A549 (cell line): Measurements from ENCODE around the gene LCNL1. TPM values are rescaled to one million over a fixed set of nuclear protein-coding genes. Genes with fewer than 3 reads are reported as not detected.
A peak's percentile ranks its signal among the peaks of the same experiment; 100 is the strongest.

Source experiments
- ATAC-seq, 2 experiments: fragments of 200-7000 bp in 1 of 2; fragments of >200 bp in 1 of 2; cut with Nextera tagmentation in 1 of 2; cut with Tn5 transposase in 1 of 2; 3 replicates each; pipeline versions ENCODE4 v1.8.0 to v1.9.1; 2018 to 2020; ENCODE audit warnings: mild to moderate bottlenecking in 1 of 2, moderate library complexity in 1 of 2
- CTCF ChIA-PET: fragments of 300-600 bp; sonication (Branson Sonifier 250); formaldehyde crosslinking; extraction: SDS; loops from one replicate; lab custom pipeline; 2021; ENCODE audit warnings: antibody characterized with exemption, inconsistent platforms; lab: Yijun Ruan, JAX
- POLR2A ChIA-PET: fragments of 350-600 bp; formaldehyde crosslinking; extraction: SDS; loops from one replicate; lab custom pipeline; 2021; ENCODE audit warnings: antibody characterized with exemption, inconsistent platforms; lab: Yijun Ruan, JAX
- DNase-seq, 2 experiments: peaks; one replicate each; pipeline versions ENCODE4 v3.0.0 to v3.0.0-alpha.2; 2011 to 2016; ENCODE audit warnings: low read depth in 1 of 2, low spot score in 1 of 2
- FAIRE-seq: peaks from 2 replicates; lab custom pipeline; 2011; peaks lifted over from hg19 to GRCh38; lab: Jason Lieb, UNC
- H3K27ac ChIP-seq, 2 experiments: fragments of >200 bp; sonication (Bioruptor Twin); formaldehyde crosslinking; 3 replicates each; pipeline ENCODE4 v1.5.1; 2016 to 2017
- H3K4me1 ChIP-seq: fragments of >200 bp; sonication (Bioruptor Twin); formaldehyde crosslinking; 3 replicates; pipeline ENCODE4 v1.6.1; 2016
- H3K4me2 ChIP-seq: fragments of >200 bp; sonication (Bioruptor Twin); formaldehyde crosslinking; 3 replicates; pipeline ENCODE4 v1.6.1; 2016
- H3K4me3 ChIP-seq: fragments of >200 bp; sonication (Bioruptor Twin); formaldehyde crosslinking; 3 replicates; pipeline ENCODE4 v1.5.1; 2016
- H3K9me3 ChIP-seq: fragments of >200 bp; sonication (Bioruptor Twin); formaldehyde crosslinking; 3 replicates; pipeline ENCODE4 v1.6.1; 2016
- BHLHE40 ChIP-seq: IDR thresholded peaks from 2 replicates; pipeline ENCODE4 v1.6.1; 2012; ENCODE audit warnings: low read depth, low read length, inconsistent platforms
- CBX2 ChIP-seq: fragments of 200-600 bp; sonication (generic); IDR thresholded peaks from 2 replicates; pipeline ENCODE4 v1.6.1; 2016; ENCODE audit warnings: low read depth, mild to moderate bottlenecking, borderline replicate concordance
- CHD2 ChIP-seq: fragments of 150-350 bp; IDR thresholded peaks from 2 replicates; pipeline ENCODE4 v1.6.1; 2014; ENCODE audit warnings: low read length; ENCODE audit not compliant: partially characterized antibody
- CHD4 ChIP-seq: fragments of 200-600 bp; sonication (generic); IDR thresholded peaks from 2 replicates; pipeline ENCODE4 v1.6.1; 2016; ENCODE audit warnings: antibody characterized with exemption, mild to moderate bottlenecking, borderline replicate concordance
- EP300 ChIP-seq, 2 experiments: fragments of >200 bp; sonication (Bioruptor Twin); formaldehyde crosslinking; IDR thresholded peaks; 2 replicates in 1 of 2; 3 replicates in 1 of 2; pipeline ENCODE4 v1.6.1; 2016 to 2017
- FOXS1 ChIP-seq: fragments of 250-450 bp; sonication (Bioruptor Pico); IDR thresholded peaks from 2 replicates; pipeline ENCODE4 v1.5.0; 2020; ENCODE audit warnings: mild to moderate bottlenecking, moderate library complexity
- HDAC2 ChIP-seq: fragments of 200-600 bp; sonication (generic); IDR thresholded peaks from 2 replicates; pipeline ENCODE4 v1.6.1; 2016
- HEYL ChIP-seq: fragments of 250-450 bp; sonication (Bioruptor Pico); IDR thresholded peaks from 2 replicates; pipeline ENCODE4 v1.8.0; 2021; ENCODE audit warnings: mild to moderate bottlenecking, moderate library complexity
- HOXA7 ChIP-seq: fragments of 250-450 bp; sonication (Bioruptor Pico); IDR thresholded peaks from 2 replicates; pipeline ENCODE4 v1.5.0; 2020; ENCODE audit warnings: mild to moderate bottlenecking, moderate library complexity
- HOXB13 ChIP-seq: fragments of 250-450 bp; sonication (Bioruptor Pico); IDR thresholded peaks from 2 replicates; pipeline ENCODE4 v1.5.0; 2020; ENCODE audit warnings: low read depth, mild to moderate bottlenecking, moderate library complexity
- HOXB5 ChIP-seq: fragments of 250-450 bp; sonication (Bioruptor Pico); IDR thresholded peaks from 2 replicates; pipeline ENCODE4 v1.5.0; 2020; ENCODE audit warnings: mild to moderate bottlenecking, moderate library complexity
- JUN ChIP-seq, 2 experiments: fragments of >200 bp; sonication (Bioruptor Twin); formaldehyde crosslinking; IDR thresholded peaks; 2 replicates in 1 of 2; 3 replicates in 1 of 2; pipeline ENCODE4 v1.6.1; 2016 to 2017
- JUNB ChIP-seq: fragments of >200 bp; sonication (Bioruptor Twin); formaldehyde crosslinking; IDR thresholded peaks from 2 replicates; pipeline ENCODE4 v1.6.1; 2016
- KDM1A ChIP-seq: fragments of 200-600 bp; sonication (generic); IDR thresholded peaks from 2 replicates; pipeline ENCODE4 v1.6.1; 2016; ENCODE audit warnings: low read depth, mild to moderate bottlenecking
- KDM5A ChIP-seq: fragments of 200-600 bp; sonication (generic); IDR thresholded peaks from 2 replicates; pipeline ENCODE4 v1.6.1; 2016; ENCODE audit warnings: antibody characterized with exemption, mild to moderate bottlenecking
- MAFK ChIP-seq: fragments of 450-650 bp; IDR thresholded peaks from 2 replicates; pipeline ENCODE4 v1.6.1; 2014; ENCODE audit not compliant: partially characterized antibody
- MAZ ChIP-seq: fragments of 150-350 bp; IDR thresholded peaks from 2 replicates; pipeline ENCODE4 v1.6.1; 2014; ENCODE audit warnings: antibody characterized with exemption, low read depth, low read length, borderline replicate concordance
- MYC ChIP-seq: IDR thresholded peaks from 2 replicates; pipeline ENCODE4 v1.6.1; 2012; ENCODE audit warnings: mild to moderate bottlenecking, inconsistent platforms, low read length, improper control_type of control experiment, borderline replicate concordance
- NFE2L2 ChIP-seq: fragments of 150-350 bp; conservative IDR thresholded peaks from 2 replicates; pipeline ENCODE4 v1.6.1; 2014; ENCODE audit warnings: low read length
- NPAS2 ChIP-seq: fragments of 250-450 bp; sonication (Bioruptor Pico); IDR thresholded peaks from 2 replicates; pipeline ENCODE4 v1.8.0; 2022; ENCODE audit warnings: mild to moderate bottlenecking, moderate library complexity, borderline replicate concordance
- PHF8 ChIP-seq: fragments of 200-600 bp; sonication (generic); IDR thresholded peaks from 2 replicates; pipeline ENCODE4 v1.6.1; 2016; ENCODE audit warnings: low read depth, mild to moderate bottlenecking, antibody characterized with exemption, moderate library complexity, borderline replicate concordance
- POLR2A ChIP-seq: IDR thresholded peaks from 2 replicates; pipeline ENCODE4 v1.6.1; 2012; ENCODE audit warnings: mild to moderate bottlenecking, low read length
- POLR2AphosphoS2 ChIP-seq: conservative IDR thresholded peaks from 2 replicates; pipeline ENCODE4 v1.6.1; 2012; ENCODE audit warnings: low read length, improper control_type of control experiment, inconsistent platforms
- RAD21 ChIP-seq, 2 experiments: fragments of >200 bp in 1 of 2; sonication (Bioruptor Twin) in 1 of 2; formaldehyde crosslinking in 1 of 2; IDR thresholded peaks in 1 of 2; conservative IDR thresholded peaks in 1 of 2; 2 replicates in 1 of 2; 3 replicates in 1 of 2; pipeline ENCODE4 v1.6.1; 2012 to 2018; ENCODE audit warnings: inconsistent platforms in 1 of 2
- RCOR1 ChIP-seq: fragments of 150-350 bp; IDR thresholded peaks from 2 replicates; pipeline ENCODE4 v1.6.1; 2014; ENCODE audit warnings: antibody characterized with exemption, low read length, low read depth
- SMC3 ChIP-seq: fragments of >200 bp; sonication (Bioruptor Twin); formaldehyde crosslinking; IDR thresholded peaks from 3 replicates; pipeline ENCODE4 v1.6.1; 2018; ENCODE audit warnings: inconsistent platforms
- SREBF2 ChIP-seq: fragments of 450-650 bp; IDR thresholded peaks from 2 replicates; pipeline ENCODE4 v1.6.1; 2014; ENCODE audit warnings: mild to moderate bottlenecking, moderate library complexity
- TFCP2L1 ChIP-seq: fragments of 250-450 bp; sonication (Bioruptor Pico); IDR thresholded peaks from 2 replicates; pipeline ENCODE4 v1.5.0; 2021; ENCODE audit warnings: mild to moderate bottlenecking
- TP53 ChIP-seq: fragments of 250-450 bp; sonication (Bioruptor Pico); IDR thresholded peaks from 2 replicates; pipeline ENCODE4 v1.5.0; 2021; ENCODE audit warnings: mild to moderate bottlenecking, moderate library complexity
- ZFP36 ChIP-seq: fragments of 450-650 bp; IDR thresholded peaks from 2 replicates; pipeline ENCODE4 v1.6.1; 2014; ENCODE audit warnings: borderline replicate concordance; ENCODE audit not compliant: partially characterized antibody
- WGBS: methylation state at CpG from one replicate; pipeline ENCODE4 v1.1.6; 2017; ENCODE audit errors: missing lambda C conversion rate; 5-methylcytosine and 5-hydroxymethylcytosine counted together
- polyA plus RNA-seq, 4 experiments: library from polyadenylated mRNA; depleted of rRNA in 3 of 4; stranded (reverse); fragments of >200 nt; fragmentation: RNase III in 1 of 4; extraction: RNeasy Plus Mini Kit Qiagen cat#74134 plus additional on column Dnase treatment in 1 of 4; gene quantifications; 2 replicates in 3 of 4; 3 replicates in 1 of 4; pipeline ENCODE4 v1.2.3, GENCODE V29; 2011 to 2017
- TF ChIP-seq, protein P1 (sequence below): fragments of 200-600 bp; sonication (generic); IDR thresholded peaks from 2 replicates; pipeline ENCODE4 v1.6.1; 2016; ENCODE audit warnings: antibody characterized with exemption, mild to moderate bottlenecking, moderate library complexity
- TF ChIP-seq, protein P2 (sequence below): fragments of >200 bp; sonication (Bioruptor Twin); formaldehyde crosslinking; IDR thresholded peaks from 3 replicates; pipeline ENCODE4 v1.5.1; 2016
- TF ChIP-seq, protein P3 (sequence below): fragments of 150-350 bp; IDR thresholded peaks from 2 replicates; pipeline ENCODE4 v1.6.1; 2014; ENCODE audit warnings: low read depth, mild to moderate bottlenecking, low read length
- TF ChIP-seq, protein P4 (sequence below): fragments of 450-650 bp; IDR thresholded peaks from 2 replicates; pipeline ENCODE4 v1.6.1; 2014; ENCODE audit warnings: antibody characterized with exemption

LCNL1 gene
- polyA plus RNA-seq, 2 of the 4 experiments (the other 2 are of a cell fraction), result 0.08 to 0.19 TPM

DNA sequence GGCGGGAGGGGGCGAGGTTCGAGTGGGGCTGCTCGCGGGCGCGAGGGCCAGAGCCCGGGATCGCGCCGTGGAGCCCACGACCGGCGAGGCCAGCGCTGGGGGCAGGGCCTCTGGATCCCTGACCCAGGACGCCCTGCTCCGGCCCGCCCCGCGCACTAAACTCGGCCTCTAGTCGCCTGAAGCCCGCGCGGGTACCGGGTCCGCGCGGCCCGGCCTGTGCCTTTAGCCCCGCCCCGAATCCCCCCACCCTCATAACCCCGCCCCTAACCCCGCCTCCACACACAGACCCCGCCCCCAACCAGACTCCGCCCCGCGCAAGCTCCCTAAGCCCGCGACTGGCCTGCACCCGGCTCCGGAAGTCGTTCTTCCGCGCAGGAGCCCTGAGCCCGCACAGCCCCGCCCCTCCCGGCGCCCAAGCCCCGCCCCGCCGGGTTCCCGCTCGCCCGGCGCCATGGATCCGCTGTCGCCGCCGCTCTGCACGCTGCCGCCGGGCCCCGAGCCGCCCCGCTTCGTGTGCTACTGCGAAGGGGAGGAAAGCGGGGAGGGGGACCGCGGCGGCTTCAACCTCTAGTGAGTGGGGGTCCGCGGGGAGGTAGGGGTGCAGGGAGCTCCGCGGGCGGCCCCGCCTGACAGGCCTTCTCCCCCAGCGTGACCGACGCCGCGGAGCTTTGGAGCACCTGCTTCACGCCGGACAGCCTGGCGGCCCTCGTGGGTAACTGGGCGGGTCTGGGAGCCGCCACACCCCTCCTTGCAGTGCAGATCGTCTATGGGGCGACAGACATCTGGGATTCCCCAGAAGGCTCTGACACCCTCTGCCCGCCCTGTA, 9.4 kb downstream of the LCNL1 start, which contains the start of gene PAXX:
Gene PAXX (plus strand): TSS at position 430 of the 826 bp plus-strand sequence. CDS start 22 bp downstream, at position 452.
- peaks cover 45% of the 10 kb centered on the region for H3K4me1 ChIP-seq
- H3K4me3 ChIP-seq, result peak within 1 kb of the TSS; percentile 89
- CTCF ChIA-PET, result interaction anchor here (0.6 to 6.6 kb wide), 14 partner anchors 13 to 149 kb away, joined by 3 to 34 read pairs (median 4); partner anchors contain the start of genes ABCA2 and NPDC1
- peak; percentile 74 to 82 for ATAC-seq
- peak within 1 kb of the TSS; percentile 91 to 97 for H3K27ac ChIP-seq
- POLR2A ChIA-PET, result interaction anchor here (0.6 to 1.9 kb wide), 22 partner anchors 8 to 407 kb away, joined by 3 to 20 read pairs (median 5); partner anchors contain the start of gene MAN1B1
- no peak for FAIRE-seq
- peak; percentile 88 to 94 for DNase-seq
- H3K9me3 ChIP-seq, result peaks cover 3% of the 10 kb centered on the region; the same call in 1 of the 3 replicates
- 0% methylated on average over 19 of the region's 92 CpGs for WGBS
- H3K4me2 ChIP-seq, result peak within 1 kb of the TSS; percentile 95
- TF ChIP-seq POLR2A, result peak; percentile 65
- TF ChIP-seq MYC, result peak; percentile 49; the same call in 1 of the 2 replicates
- no peak for TF ChIP-seq FOXS1 (CRISPR knock-in tag)
- no peak for TF ChIP-seq KDM5A
- TF ChIP-seq HOXB13 (CRISPR knock-in tag), result no peak
- no peak for TF ChIP-seq HEYL (CRISPR knock-in tag)
- no peak for TF ChIP-seq TP53
- no peak for TF ChIP-seq BHLHE40
- no peak for TF ChIP-seq CBX2
- TF ChIP-seq, protein P1, sequence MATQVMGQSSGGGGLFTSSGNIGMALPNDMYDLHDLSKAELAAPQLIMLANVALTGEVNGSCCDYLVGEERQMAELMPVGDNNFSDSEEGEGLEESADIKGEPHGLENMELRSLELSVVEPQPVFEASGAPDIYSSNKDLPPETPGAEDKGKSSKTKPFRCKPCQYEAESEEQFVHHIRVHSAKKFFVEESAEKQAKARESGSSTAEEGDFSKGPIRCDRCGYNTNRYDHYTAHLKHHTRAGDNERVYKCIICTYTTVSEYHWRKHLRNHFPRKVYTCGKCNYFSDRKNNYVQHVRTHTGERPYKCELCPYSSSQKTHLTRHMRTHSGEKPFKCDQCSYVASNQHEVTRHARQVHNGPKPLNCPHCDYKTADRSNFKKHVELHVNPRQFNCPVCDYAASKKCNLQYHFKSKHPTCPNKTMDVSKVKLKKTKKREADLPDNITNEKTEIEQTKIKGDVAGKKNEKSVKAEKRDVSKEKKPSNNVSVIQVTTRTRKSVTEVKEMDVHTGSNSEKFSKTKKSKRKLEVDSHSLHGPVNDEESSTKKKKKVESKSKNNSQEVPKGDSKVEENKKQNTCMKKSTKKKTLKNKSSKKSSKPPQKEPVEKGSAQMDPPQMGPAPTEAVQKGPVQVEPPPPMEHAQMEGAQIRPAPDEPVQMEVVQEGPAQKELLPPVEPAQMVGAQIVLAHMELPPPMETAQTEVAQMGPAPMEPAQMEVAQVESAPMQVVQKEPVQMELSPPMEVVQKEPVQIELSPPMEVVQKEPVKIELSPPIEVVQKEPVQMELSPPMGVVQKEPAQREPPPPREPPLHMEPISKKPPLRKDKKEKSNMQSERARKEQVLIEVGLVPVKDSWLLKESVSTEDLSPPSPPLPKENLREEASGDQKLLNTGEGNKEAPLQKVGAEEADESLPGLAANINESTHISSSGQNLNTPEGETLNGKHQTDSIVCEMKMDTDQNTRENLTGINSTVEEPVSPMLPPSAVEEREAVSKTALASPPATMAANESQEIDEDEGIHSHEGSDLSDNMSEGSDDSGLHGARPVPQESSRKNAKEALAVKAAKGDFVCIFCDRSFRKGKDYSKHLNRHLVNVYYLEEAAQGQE, result no peak
- no peak for TF ChIP-seq MAFK
- TF ChIP-seq MAZ, result no peak
- no peak for TF ChIP-seq NFE2L2
- peak; percentile 23; the same call in 1 of the 2 replicates for TF ChIP-seq PHF8
- TF ChIP-seq, protein P2, sequence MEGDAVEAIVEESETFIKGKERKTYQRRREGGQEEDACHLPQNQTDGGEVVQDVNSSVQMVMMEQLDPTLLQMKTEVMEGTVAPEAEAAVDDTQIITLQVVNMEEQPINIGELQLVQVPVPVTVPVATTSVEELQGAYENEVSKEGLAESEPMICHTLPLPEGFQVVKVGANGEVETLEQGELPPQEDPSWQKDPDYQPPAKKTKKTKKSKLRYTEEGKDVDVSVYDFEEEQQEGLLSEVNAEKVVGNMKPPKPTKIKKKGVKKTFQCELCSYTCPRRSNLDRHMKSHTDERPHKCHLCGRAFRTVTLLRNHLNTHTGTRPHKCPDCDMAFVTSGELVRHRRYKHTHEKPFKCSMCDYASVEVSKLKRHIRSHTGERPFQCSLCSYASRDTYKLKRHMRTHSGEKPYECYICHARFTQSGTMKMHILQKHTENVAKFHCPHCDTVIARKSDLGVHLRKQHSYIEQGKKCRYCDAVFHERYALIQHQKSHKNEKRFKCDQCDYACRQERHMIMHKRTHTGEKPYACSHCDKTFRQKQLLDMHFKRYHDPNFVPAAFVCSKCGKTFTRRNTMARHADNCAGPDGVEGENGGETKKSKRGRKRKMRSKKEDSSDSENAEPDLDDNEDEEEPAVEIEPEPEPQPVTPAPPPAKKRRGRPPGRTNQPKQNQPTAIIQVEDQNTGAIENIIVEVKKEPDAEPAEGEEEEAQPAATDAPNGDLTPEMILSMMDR, result no peak
- TF ChIP-seq ZFP36, result no peak
- TF ChIP-seq, protein P3, sequence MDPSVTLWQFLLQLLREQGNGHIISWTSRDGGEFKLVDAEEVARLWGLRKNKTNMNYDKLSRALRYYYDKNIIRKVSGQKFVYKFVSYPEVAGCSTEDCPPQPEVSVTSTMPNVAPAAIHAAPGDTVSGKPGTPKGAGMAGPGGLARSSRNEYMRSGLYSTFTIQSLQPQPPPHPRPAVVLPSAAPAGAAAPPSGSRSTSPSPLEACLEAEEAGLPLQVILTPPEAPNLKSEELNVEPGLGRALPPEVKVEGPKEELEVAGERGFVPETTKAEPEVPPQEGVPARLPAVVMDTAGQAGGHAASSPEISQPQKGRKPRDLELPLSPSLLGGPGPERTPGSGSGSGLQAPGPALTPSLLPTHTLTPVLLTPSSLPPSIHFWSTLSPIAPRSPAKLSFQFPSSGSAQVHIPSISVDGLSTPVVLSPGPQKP, result no peak
- no peak for TF ChIP-seq HDAC2
- no peak for TF ChIP-seq POLR2AphosphoS2
- TF ChIP-seq, protein P4, sequence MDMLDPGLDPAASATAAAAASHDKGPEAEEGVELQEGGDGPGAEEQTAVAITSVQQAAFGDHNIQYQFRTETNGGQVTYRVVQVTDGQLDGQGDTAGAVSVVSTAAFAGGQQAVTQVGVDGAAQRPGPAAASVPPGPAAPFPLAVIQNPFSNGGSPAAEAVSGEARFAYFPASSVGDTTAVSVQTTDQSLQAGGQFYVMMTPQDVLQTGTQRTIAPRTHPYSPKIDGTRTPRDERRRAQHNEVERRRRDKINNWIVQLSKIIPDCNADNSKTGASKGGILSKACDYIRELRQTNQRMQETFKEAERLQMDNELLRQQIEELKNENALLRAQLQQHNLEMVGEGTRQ, result no peak
- TF ChIP-seq CHD4, result no peak
- peak; percentile 60; the same call in 1 of the 2 replicates for TF ChIP-seq HOXB5 (CRISPR knock-in tag)
- no peak for TF ChIP-seq SREBF2
- peak in 1 of 2 experiments; percentile 83; a peak in 2 of 5 replicates for TF ChIP-seq JUN (IDR thresholded peaks at IDR 0.05)
- TF ChIP-seq NPAS2 (CRISPR knock-in tag), result no peak
- no peak for TF ChIP-seq CHD2
- TF ChIP-seq RCOR1, result no peak
- TF ChIP-seq SMC3, result no peak
- TF ChIP-seq KDM1A, result no peak
- no peak for TF ChIP-seq RAD21 (conservative IDR thresholded peaks at IDR 0.05 in 1 of 2, IDR thresholded peaks at IDR 0.05 in 1 of 2)
- TF ChIP-seq TFCP2L1 (CRISPR knock-in tag), result no peak
- no peak for TF ChIP-seq HOXA7 (CRISPR knock-in tag)
- no peak for TF ChIP-seq JUNB
- no peak for TF ChIP-seq EP300 (IDR thresholded peaks at IDR 0.05)
